ENCODE data around the gene NVL. TPM values are rescaled to one million over a fixed set of nuclear protein-coding genes. Genes with fewer than 3 reads are reported as not detected.
A peak's percentile ranks its signal among the peaks of the same experiment; 100 is the strongest.

NVL gene
- total and polyA plus RNA-seq, 2 experiments from 2014 or later: 24.0 to 32.7 TPM

DNA sequence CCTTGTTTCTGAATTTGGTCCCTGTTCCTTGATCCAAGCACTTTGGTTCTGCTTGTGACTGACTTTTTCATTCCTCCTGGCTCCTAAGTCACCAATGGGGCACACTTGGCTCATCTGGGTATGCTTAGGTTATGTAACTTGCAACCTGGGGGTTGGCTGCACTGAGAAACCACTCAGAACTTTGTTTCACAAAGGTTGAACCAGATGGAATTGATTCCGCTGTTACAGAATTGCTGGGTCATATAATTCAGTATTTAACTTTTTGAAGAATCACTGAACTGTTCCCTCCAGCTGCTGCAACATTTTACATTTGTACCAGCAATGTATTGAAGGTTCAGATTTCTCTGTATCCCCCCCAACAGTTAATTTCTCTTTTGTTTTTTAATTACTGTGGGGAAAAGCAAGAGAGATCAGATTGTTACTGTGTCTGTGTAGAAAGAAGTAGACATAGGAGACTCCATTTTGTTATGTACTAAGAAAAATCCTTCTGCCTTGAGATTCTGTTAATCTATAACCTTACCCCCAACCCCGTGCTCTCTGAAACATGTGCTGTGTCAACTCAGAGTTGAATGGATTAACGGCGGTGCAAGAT is 9.6 kb upstream of the NVL start:
- no peak for DNase-seq (ENCODE audit: low read depth in 1 of 2, low spot score in 1 of 2)
- H3K27ac ChIP-seq: no peak overlapping the region
- no peak for TF ChIP-seq CTCF (IDR thresholded peaks at IDR 0.05; ENCODE audit: low read depth, low read length)

DNA sequence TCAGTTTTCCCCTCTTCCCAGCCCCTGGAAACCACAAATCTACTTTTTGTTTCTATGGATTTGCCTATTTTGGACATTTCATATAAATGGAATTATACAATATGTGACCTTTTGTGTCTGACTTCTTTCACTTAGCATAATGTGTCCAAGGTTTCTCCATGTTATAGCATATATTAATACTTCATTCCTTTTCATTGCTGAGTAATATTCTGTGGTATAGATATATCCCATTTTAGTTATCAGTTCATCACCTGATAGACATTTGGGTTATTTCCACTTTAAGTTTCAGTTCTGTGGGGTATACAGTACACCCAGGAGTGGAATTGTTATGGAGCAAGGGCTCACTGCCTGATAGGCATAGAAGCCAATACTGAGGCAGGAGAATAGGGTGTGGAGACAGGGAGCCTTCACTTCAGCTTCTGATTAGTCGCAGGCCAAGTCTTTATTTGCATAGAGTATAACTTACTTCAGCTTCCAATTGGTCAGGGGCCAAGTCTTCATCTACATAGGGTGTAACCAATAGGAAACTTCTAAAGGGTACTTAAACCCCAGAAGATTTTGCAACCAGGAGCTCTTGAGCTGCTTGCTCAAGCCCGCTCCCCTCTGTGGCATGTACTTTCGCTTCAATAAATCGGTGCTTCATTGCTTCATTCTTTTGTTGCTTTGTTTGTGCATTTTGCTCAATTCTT is 8.3 kb upstream of the NVL start:
- Histone ChIP-seq H3K4me3 (no peak overlapping the region), H3K9me3 (ENCODE audit: low read depth) (no peaks in the 10 kb centered on the region), H3K27me3 (peaks cover 15% of the 10 kb centered on the region), H3K36me3 (no peaks in the 10 kb centered on the region), H3K27ac (no peak overlapping the region), H3K4me1 (ENCODE audit: low read depth) (no peaks in the 10 kb centered on the region)
- no peak for TF ChIP-seq CTCF (IDR thresholded peaks at IDR 0.05; ENCODE audit: low read depth, low read length)
- DNase-seq (ENCODE audit: low read depth in 1 of 2, low spot score in 1 of 2): no peak

More for the DNA sequence above, 9.6 kb upstream of the NVL start:
- Histone ChIP-seq H3K9me3 (ENCODE audit: low read depth) (no peaks in the 10 kb centered on the region), H3K4me1 (ENCODE audit: low read depth) (no peaks in the 10 kb centered on the region), H3K4me3 (no peak overlapping the region), H3K27me3 (peaks cover 15% of the 10 kb centered on the region), H3K36me3 (no peaks in the 10 kb centered on the region)

DNA sequence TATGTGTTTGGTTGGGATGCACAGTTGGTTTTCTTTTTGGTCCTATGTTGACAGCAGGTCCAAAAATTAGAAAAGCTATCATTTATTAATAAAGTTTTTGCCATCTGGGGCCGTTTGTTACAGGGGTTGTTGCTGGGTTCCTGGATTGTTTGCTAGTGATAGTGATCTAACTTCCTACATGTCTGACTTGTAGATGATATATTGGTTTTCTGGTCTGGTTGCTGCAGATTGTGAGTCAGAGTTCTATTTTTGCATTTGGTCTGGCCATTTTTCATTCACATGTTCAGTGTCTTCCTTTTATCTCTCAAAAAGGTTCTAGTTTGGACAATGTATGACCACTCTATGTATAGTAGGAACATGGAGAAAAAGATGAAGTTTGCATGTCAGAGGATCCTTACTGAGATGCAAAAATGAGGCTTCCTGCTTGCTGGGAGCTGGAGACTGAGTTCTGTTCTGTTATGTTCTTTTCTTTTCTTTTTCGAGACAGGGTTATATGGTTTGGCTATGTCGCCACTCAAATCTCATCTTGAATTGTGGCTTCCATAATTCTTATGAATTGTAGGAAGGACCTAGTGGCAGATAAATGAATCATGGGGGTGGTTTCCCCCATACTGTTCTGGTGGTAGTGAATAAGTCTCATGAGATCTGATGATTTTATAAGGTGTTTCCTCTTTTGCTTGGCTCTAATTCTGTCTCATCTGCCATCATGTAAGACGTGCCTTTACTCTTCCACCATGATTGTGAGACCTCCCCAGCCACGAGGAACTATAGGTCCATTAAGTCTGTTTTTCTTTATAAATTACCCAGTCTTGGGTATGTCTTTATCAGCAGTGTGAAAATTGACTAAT is 4.2 kb upstream of the NVL start:
- Histone ChIP-seq H3K27ac (no peak overlapping the region), H3K4me3 (no peak overlapping the region), H3K9me3 (ENCODE audit: low read depth) (no peaks in the 10 kb centered on the region), H3K27me3 (no peaks in the 10 kb centered on the region), H3K4me1 (ENCODE audit: low read depth) (no peaks in the 10 kb centered on the region), H3K36me3 (no peaks in the 10 kb centered on the region)
- no peak for DNase-seq (ENCODE audit: low read depth in 1 of 2, low spot score in 1 of 2)
- no peak for TF ChIP-seq CTCF (IDR thresholded peaks at IDR 0.05; ENCODE audit: low read depth, low read length)

DNA sequence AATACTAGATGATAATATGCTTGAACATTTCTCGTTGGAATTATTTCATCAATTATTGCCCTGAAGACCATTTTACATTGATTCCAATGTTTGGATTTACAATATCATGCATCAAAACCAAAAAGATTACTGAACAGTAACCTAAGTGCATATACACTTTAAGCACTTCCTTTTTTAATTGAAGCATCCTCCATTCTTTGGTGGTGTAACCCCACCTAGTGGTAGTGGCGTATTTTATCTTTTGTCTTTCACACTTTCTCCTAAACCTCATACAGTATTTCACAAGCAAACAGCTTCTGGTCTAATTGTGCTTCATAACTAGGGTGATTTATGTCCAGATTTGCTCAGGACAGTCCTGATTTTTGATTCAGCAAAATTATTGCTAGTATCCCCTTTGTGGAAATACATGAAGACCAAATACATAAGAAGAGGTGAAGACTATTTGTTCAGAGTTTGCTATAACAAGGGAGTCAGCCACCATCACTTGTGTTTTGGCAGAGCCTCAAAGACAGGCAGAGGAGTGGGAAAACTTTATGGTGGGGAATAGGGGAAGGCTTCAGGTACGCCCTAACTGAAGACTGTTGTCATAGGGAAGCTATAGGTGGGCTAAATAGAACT is 3.4 kb upstream of the NVL start:
- peaks cover 6% of the 10 kb centered on the region for H3K4me1 ChIP-seq (ENCODE audit: low read depth)
- no peaks in the 10 kb centered on the region for H3K27me3 ChIP-seq
- no peaks in the 10 kb centered on the region for H3K9me3 ChIP-seq (ENCODE audit: low read depth)
- H3K36me3 ChIP-seq: no peaks in the 10 kb centered on the region
- no peak overlapping the region for H3K27ac ChIP-seq
- peak; percentile 60 to 73 for DNase-seq (ENCODE audit: low read depth in 1 of 2, low spot score in 1 of 2)
- H3K4me3 ChIP-seq: no peak overlapping the region
- peak; percentile 59 for TF ChIP-seq CTCF (IDR thresholded peaks at IDR 0.05; ENCODE audit: low read depth, low read length)

- Histone ChIP-seq H3K9me3 (ENCODE audit: low read depth) (no peaks in the 10 kb centered on the region), H3K4me3 (no peak overlapping the region), H3K36me3 (no peaks in the 10 kb centered on the region), H3K27me3 (no peaks in the 10 kb centered on the region), H3K4me1 (ENCODE audit: low read depth) (peaks cover 6% of the 10 kb centered on the region), H3K27ac (no peak overlapping the region)
- no peak for TF ChIP-seq CTCF (IDR thresholded peaks at IDR 0.05; ENCODE audit: low read depth, low read length)
- DNase-seq (ENCODE audit: low read depth in 1 of 2, low spot score in 1 of 2): no peak
These were observed 1.9 kb upstream of the NVL start for GRCh38 chr1:224331824-224332223.
